Stimulated activated CD8-positive, alpha-beta memory T cell treated with anti-CD3 and anti-CD28 coated beads, Interleukin-15, amount 100 ng/mL, for 24 hours (primary cell): ENCODE results near the gene SYT1.

Experiments used
- DNase-seq: peaks from one replicate; pipeline ENCODE4 v3.0.0-alpha.2; 2020; ENCODE audit warnings: low read depth

SYT1 gene

DNA sequence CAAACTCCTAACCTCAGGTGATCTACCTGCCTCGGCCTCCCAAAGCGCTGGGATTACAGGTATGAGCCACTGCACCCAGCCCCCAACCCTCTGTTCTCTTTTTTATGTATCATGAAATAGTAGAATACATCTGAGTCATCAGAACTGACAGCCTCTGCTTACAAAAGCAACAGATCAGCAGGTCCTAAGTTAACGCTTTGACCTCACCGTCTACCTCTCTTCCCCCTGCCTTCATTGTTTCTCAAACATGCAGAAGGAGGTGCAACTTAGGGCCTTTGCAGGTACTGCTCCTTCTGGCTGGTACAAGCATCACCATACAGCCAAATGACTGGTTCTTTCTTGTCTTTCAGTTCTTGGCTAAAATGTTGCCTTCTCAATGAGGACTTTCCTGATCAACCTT is 577.0 kb downstream of the SYT1 start:
- DNase-seq, result no peak

DNA sequence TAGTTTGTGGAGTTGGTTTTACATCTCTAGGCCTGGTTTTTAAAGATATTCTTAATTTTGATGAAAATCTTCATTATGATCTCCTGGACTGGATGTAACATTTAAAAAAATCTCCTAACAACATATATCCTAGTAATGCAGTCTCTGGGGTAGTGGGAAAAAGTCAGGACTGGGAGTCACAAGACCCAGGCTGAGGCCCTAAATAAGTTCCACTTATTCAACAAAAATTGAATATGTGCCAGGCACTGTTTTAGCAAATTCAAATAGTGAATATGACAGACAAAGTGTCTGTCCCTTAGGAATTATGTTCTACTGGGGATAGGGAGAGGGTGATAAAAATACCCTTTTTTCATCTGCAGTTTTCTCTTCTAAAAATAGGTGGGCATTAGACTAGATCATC is 577.8 kb downstream of the SYT1 start:
- DNase-seq, result no peak

GRCh38 chr12:79444089-79444488 is 579.5 kb downstream of the SYT1 start:
- no peak for DNase-seq

GRCh38 chr12:79448816-79449215 is 584.2 kb downstream of the SYT1 start:
- no peak for DNase-seq

DNA sequence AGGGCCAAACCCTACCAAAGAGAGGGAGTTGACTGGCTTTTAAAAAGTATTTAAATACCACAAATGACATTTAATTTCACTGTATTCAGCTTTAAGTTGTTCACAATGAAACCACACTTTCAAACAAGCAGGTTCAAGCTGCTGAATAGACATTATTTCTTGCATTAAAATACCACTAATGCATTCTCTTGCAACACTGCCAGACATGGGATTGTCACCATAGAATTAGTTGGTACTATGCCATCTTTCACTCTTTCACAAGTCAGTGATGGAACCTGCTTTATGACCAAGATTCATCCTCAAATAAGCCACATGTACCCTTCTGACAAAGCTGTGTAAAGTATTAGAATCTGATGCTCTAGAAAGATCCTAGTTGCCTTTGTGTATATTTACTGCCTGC is 586.8 kb downstream of the SYT1 start:
- no peak for DNase-seq

GRCh38 chr12:79451978-79452377 is 587.4 kb downstream of the SYT1 start:
- no peak for DNase-seq

DNA sequence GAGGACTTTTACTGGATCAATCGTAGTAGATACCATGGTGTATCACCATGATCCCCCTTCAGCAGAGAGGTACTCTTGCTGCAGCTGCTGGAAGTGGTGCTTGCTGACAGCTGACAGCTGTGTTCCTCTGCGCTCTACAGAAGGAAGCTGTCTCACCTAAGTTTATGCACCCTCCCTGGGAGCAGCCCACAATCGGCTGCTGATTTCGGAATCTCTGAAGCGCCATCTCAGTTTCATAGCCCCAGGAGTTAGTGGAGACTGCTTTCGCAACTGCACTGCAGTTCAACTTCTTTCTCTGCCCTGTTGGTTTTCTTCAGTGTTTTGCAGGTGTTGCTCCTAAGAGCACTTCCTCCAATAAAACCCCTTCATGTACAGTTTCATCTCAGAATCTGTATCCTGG is 588.3 kb downstream of the SYT1 start:
- DNase-seq, result no peak

DNA sequence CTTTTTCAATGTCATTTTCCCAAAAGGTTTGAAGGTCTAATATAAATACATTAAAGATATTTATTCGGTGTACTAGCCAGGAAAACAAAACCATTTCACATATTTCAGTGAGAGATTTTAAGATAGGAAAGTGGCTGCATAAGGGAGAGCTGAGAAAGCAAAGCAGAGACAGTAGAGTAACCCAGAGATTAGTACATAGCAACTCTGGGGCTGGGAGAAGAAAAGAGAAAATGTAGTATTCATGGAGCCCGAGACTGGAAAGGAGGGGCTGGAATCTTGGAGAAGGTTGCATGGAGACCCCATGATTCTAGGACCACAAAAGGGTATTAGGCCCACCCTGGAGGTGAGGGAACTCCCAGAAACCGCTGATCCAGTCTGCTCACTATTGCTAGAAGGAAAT is 589.2 kb downstream of the SYT1 start:
- DNase-seq, result no peak

DNA sequence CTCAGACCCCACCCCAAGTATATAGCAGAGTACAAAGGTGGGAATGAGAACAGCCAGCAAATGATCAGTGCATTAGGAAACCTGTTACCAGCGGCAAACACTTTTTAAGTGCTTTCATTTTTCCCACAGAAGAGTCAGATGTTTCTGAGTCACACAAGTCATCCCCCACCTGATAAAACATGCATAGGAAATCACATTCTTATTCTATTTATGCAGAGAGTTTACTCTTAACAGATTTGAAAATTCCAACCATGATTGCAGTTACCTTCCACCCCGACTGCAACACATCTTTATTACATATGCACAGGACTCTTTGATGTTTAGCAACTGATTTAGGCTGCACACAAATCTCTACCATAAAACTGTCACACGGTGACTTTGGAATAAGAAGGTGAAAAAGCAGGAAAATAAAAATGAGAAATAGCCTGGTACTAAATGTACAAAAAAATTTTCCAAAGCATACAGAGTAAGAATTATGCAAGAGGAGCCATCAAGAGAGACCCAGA is 589.8 kb downstream of the SYT1 start:
- no peak for DNase-seq

- DNase-seq, result no peak
Observed at GRCh38 chr12:79455286-79455685, 590.7 kb downstream of the SYT1 start.

- DNase-seq, result no peak
Observed at GRCh38 chr12:79482323-79482722, 617.7 kb downstream of the SYT1 start.

DNA sequence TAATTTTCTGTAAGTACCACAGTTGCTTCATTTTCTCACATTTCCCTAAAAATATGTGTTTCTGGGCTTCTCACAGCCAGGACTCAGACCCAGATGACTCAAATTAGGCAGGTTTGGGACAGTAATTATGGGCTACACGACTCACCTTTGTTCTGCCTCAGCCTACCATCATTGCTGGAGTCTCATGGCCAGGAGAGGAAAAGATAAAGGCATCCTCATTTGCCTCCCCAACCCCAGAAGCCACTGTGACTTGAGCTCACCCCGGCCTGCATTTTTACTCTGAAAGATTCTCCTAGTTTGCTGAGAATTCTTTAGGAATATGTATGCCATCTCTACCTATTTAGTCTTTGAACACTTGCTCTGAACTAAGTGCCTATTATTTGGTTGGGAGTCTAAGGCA is 618.3 kb downstream of the SYT1 start:
- DNase-seq, result no peak

DNA sequence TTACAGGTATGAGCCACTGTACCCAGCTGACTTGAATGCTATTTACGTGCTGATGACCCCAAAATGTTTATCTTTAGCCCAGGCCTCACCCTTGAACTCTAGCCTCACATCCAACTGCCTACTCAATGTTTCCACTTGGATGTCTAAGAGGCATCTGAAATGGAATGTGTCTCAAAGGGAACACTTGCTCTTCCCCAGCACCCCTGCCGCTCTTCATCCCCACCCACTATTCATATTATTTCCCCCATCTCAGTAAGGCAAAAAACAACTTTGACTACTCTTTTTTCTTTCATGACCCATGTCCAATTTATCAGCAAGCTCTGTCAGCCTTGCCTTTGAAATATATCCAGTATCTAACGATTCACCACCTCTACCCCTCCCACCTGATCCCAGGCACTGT is 621.6 kb downstream of the SYT1 start:
- DNase-seq, result no peak

- DNase-seq, result no peak
Observed at GRCh38 chr12:79487386-79488110, 623.0 kb downstream of the SYT1 start.
